GM23338 (cell line): Measurements from ENCODE around the gene SEC16B. TPM values are rescaled to one million over a fixed set of nuclear protein-coding genes. Genes with fewer than 3 reads are reported as not detected.
A peak's percentile ranks its signal among the peaks of the same experiment; 100 is the strongest.

Experiments used
- ATAC-seq: fragments of 200-7000 bp; cut with Tn5 transposase; 3 replicates; pipeline ENCODE4 v1.9.1; 2020
- DNase-seq: peaks from one replicate; pipeline ENCODE4 v3.0.0-alpha.2; 2015; ENCODE audit warnings: low spot score
- H2AFZ ChIP-seq: fragments of 200-600 bp; sonication (generic); 2 replicates; pipeline ENCODE4 v1.8.0; 2016; ENCODE audit warnings: antibody characterized with exemption, mild to moderate bottlenecking, moderate library complexity
- H3F3A ChIP-seq: fragments of 200-600 bp; sonication (generic); replicated peaks from 2 replicates; pipeline ENCODE4 v1.8.0; 2017; ENCODE audit warnings: antibody characterized with exemption, mixed run types, low read depth
- H3K27ac ChIP-seq: fragments of 200-600 bp; sonication (generic); 2 replicates; pipeline ENCODE4 v1.6.1; 2016; ENCODE audit warnings: low read depth
- H3K27me3 ChIP-seq: fragments of 200-600 bp; sonication (generic); 2 replicates; pipeline ENCODE4 v1.8.0; 2016; ENCODE audit warnings: mild to moderate bottlenecking, mixed run types, moderate library complexity; ENCODE audit not compliant: insufficient read depth
- H3K36me3 ChIP-seq: fragments of 200-600 bp; sonication (generic); 2 replicates; pipeline ENCODE4 v1.8.0; 2016; ENCODE audit warnings: mild to moderate bottlenecking; ENCODE audit not compliant: insufficient read depth
- H3K4me1 ChIP-seq: fragments of 200-600 bp; sonication (generic); 2 replicates; pipeline ENCODE4 v1.8.0; 2016; ENCODE audit warnings: mild to moderate bottlenecking, moderate library complexity; ENCODE audit not compliant: insufficient read depth
- H3K4me2 ChIP-seq: fragments of 200-600 bp; sonication (generic); 2 replicates; pipeline ENCODE4 v1.7.1; 2017; ENCODE audit warnings: mixed run types
- H3K4me3 ChIP-seq: fragments of 200-600 bp; sonication (generic); 2 replicates; pipeline ENCODE4 v1.6.1; 2016; ENCODE audit warnings: mixed run types
- H3K79me2 ChIP-seq: fragments of 200-600 bp; sonication (generic); replicated peaks from 2 replicates; pipeline ENCODE4 v1.8.0; 2017; ENCODE audit warnings: mild to moderate bottlenecking; ENCODE audit not compliant: insufficient read depth
- H3K9me2 ChIP-seq: fragments of 200-600 bp; sonication (generic); 2 replicates; pipeline ENCODE4 v1.8.0; 2017; ENCODE audit not compliant: insufficient read depth
- H4K20me1 ChIP-seq: fragments of 200-600 bp; sonication (generic); replicated peaks from 2 replicates; pipeline ENCODE4 v1.8.0; 2017; ENCODE audit warnings: mild to moderate bottlenecking; ENCODE audit not compliant: insufficient read depth
- H3K27ac Mint-ChIP-seq: 2 replicates; pipeline ENCODE4 v1.8.0; 2020; ENCODE audit warnings: inconsistent platforms, mild to moderate bottlenecking, moderate library complexity, mixed read lengths
- H3K27me3 Mint-ChIP-seq: 3 replicates; pipeline ENCODE4 v1.8.0; 2022; ENCODE audit warnings: low read depth, mild to moderate bottlenecking, moderate library complexity, mixed read lengths, inconsistent platforms; ENCODE audit not compliant: insufficient read depth, poor library complexity
- H3K36me3 Mint-ChIP-seq: 3 replicates; pipeline ENCODE4 v1.8.0; 2021; ENCODE audit warnings: low read depth, mild to moderate bottlenecking, inconsistent platforms, moderate library complexity, mixed read lengths
- H3K4me1 Mint-ChIP-seq: 3 replicates; pipeline ENCODE4 v1.8.0; 2020; ENCODE audit warnings: mild to moderate bottlenecking, inconsistent platforms, mixed read lengths
- H3K4me3 Mint-ChIP-seq: 3 replicates; pipeline ENCODE4 v1.8.0; 2021; ENCODE audit warnings: moderate library complexity, mild to moderate bottlenecking, inconsistent platforms, mixed read lengths
- H3K9me3 Mint-ChIP-seq: 3 replicates; pipeline ENCODE4 v1.8.0; 2020; ENCODE audit warnings: moderate library complexity, mild to moderate bottlenecking, inconsistent platforms, mixed read lengths
- CREB1 ChIP-seq: fragments of 250-450 bp; sonication (Bioruptor Pico); IDR thresholded peaks from 2 replicates; pipeline ENCODE4 v1.5.0; 2020; ENCODE audit warnings: low read depth, mild to moderate bottlenecking, moderate library complexity
- EZH2 ChIP-seq: fragments of 200-600 bp; sonication (generic); IDR thresholded peaks from one replicate; pipeline ENCODE4 v1.8.0; 2017; ENCODE audit warnings: antibody characterized with exemption, mild to moderate bottlenecking, low read depth; ENCODE audit not compliant: unreplicated experiment
- EZH2phosphoT487 ChIP-seq: fragments of 200-600 bp; sonication (generic); IDR thresholded peaks from one replicate; pipeline ENCODE4 v1.8.1; 2018; ENCODE audit warnings: antibody characterized with exemption; ENCODE audit not compliant: unreplicated experiment
- POLR2AphosphoS5 ChIP-seq: IDR thresholded peaks from 2 replicates; pipeline ENCODE4 v1.6.1; 2016; ENCODE audit warnings: antibody characterized with exemption, low read depth
- ZNF114 ChIP-seq: fragments of 250-450 bp; sonication (Bioruptor Pico); IDR thresholded peaks from 2 replicates; pipeline ENCODE4 v1.5.0; 2020; ENCODE audit warnings: mild to moderate bottlenecking, moderate library complexity
- polyA plus RNA-seq: library from polyadenylated mRNA; unstranded; fragments of >200 nt; fragmentation: Nextera tagmentation; extraction: Ambion mirVana; gene quantifications from 2 replicates; pipeline ENCODE4 v1.2.1, GENCODE V29; 2016
- total RNA-seq: library from RNA; depleted of rRNA; stranded (reverse); fragments of >200 nt; shearing (Covaris generic); gene quantifications from 2 replicates; pipeline ENCODE4 v1.2.3, GENCODE V29; 2014
- TF ChIP-seq, protein P1 (sequence below), 2 experiments: fragments of 200-600 bp in 1 of 2; sonication (generic) in 1 of 2; conservative IDR thresholded peaks; 2 replicates each; pipeline versions ENCODE4 v1.5.1 to v1.6.1; 2016 to 2017; ENCODE audit warnings: antibody characterized with exemption in 2 of 2, low read depth in 2 of 2, mild to moderate bottlenecking in 2 of 2, moderate library complexity in 1 of 2
- TF ChIP-seq, protein P2 (sequence below): IDR thresholded peaks from 2 replicates; pipeline ENCODE4 v1.6.1; 2016; ENCODE audit warnings: antibody characterized with exemption

The SEC16B gene
- total and polyA plus RNA-seq, 2 experiments from 2014 or later = 0.29 to 1.2 TPM

DNA sequence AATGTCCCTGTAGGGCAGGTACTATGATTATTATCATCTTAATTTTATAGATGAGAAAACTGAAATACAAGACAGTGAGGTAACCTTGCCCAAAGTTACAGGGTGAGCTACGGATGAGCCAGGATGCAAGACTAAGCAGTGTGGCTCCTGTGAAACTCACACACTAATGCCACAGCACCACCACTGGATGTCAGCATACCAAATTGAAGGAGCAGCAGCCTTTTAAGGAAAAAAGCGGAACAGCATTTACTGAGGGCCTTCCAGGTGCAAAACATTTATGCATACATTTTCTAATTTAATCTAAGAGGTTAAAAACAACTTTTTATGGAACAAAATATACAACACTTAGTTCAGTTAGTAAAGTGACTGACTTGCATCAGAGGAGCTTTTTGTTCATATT is 41.7 kb downstream of the SEC16B start:
- DNase-seq (peak; percentile 72), ATAC-seq (peak; percentile 92)
- Histone ChIP-seq H3F3A (no peaks in the 10 kb centered on the region), H4K20me1 (no peaks in the 10 kb centered on the region), H3K79me2 (no peaks in the 10 kb centered on the region), H2AFZ (no peak overlapping the region), H3K4me2 (no peak overlapping the region), H3K9me2 (0 out of 2 replicates have a peak, but pooled peaks cover 6% of the 10 kb centered on the region), H3K27me3 (no peaks in the 10 kb centered on the region), H3K27ac (no peak overlapping the region), H3K36me3 (no peaks in the 10 kb centered on the region), H3K4me1 (peaks cover 9% of the 10 kb centered on the region), H3K4me3 (no peak overlapping the region)
- Mint-ChIP-seq H3K27me3 (peaks cover 2% of the 10 kb centered on the region), H3K36me3 (no peaks in the 10 kb centered on the region), H3K4me3 (no peak overlapping the region), H3K9me3 (no peaks in the 10 kb centered on the region), H3K4me1 (peaks cover 17% of the 10 kb centered on the region), H3K27ac (no peak overlapping the region)
- TF ChIP-seq, protein P1, sequence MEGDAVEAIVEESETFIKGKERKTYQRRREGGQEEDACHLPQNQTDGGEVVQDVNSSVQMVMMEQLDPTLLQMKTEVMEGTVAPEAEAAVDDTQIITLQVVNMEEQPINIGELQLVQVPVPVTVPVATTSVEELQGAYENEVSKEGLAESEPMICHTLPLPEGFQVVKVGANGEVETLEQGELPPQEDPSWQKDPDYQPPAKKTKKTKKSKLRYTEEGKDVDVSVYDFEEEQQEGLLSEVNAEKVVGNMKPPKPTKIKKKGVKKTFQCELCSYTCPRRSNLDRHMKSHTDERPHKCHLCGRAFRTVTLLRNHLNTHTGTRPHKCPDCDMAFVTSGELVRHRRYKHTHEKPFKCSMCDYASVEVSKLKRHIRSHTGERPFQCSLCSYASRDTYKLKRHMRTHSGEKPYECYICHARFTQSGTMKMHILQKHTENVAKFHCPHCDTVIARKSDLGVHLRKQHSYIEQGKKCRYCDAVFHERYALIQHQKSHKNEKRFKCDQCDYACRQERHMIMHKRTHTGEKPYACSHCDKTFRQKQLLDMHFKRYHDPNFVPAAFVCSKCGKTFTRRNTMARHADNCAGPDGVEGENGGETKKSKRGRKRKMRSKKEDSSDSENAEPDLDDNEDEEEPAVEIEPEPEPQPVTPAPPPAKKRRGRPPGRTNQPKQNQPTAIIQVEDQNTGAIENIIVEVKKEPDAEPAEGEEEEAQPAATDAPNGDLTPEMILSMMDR (conservative IDR thresholded peaks at IDR 0.05; ENCODE audit: low read depth in 2 of 2) = peak; percentile 56 to 80
- no peak for TF ChIP-seq POLR2AphosphoS5

DNA sequence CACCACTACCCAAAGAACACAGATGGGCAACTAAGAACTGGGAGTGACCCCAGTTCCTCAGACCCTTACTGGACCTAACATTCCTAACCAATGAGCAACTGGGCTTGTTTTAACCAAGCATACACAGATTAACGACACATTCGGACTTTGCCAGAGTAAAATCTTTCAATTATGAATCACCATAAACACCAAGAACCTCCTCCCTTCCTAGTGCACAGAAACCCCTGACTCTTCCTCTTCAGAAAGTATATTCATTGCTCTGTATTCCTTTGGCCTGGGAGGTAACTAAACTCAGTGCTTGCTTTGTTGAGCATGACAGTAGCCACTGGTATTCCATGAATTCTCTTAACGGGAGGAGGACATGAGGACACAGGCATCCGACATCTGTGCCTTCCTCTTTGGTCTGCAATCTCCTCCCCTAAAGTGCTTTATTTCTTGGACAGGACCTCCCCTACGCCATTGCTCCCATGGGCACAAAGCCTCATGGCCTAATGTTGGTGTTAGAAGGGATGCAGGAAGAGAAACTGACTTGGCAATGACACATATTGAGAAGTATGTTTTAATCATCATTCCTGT is 42.7 kb downstream of the SEC16B start:
- no peaks in the 10 kb centered on the region for H3K36me3 ChIP-seq
- ATAC-seq (no peak), DNase-seq (no peak)
- H3K27me3 ChIP-seq = no peaks in the 10 kb centered on the region
- Mint-ChIP-seq H3K36me3 (no peaks in the 10 kb centered on the region), H3K27me3 (peaks cover 2% of the 10 kb centered on the region), H3K9me3 (no peaks in the 10 kb centered on the region), H3K4me3 (no peak overlapping the region), H3K4me1 (peaks cover 20% of the 10 kb centered on the region), H3K27ac (no peak overlapping the region)
- no peak overlapping the region for H3K4me3 ChIP-seq
- no peaks in the 10 kb centered on the region for H3K79me2 ChIP-seq
- no peak overlapping the region for H2AFZ ChIP-seq
- 0 out of 2 replicates have a peak, but pooled peaks cover 6% of the 10 kb centered on the region for H3K9me2 ChIP-seq
- no peak overlapping the region for H3K27ac ChIP-seq
- peaks cover 9% of the 10 kb centered on the region for H3K4me1 ChIP-seq
- no peaks in the 10 kb centered on the region for H4K20me1 ChIP-seq
- no peaks in the 10 kb centered on the region for H3F3A ChIP-seq
- TF ChIP-seq EZH2 = no peak
- no peak for TF ChIP-seq POLR2AphosphoS5
- no peak overlapping the region for H3K4me2 ChIP-seq

DNA sequence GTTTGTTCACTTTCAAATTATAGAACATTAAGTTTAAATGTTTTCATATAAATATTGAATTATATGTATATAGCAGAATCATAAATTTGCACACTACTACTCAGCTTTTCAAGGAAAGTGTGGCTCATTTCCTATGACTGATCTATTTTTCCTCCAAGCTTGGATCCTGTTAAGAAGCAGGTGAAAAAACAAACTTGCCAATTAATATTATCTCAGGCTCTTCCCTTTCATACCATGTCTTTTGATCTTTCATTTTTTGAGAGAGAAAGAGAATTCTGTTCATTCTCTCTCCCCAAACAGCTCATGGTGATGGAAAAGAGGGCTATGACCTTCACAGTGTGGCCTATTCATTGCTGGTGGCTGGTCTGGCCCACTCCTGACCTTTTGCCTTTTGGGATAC is 43.7 kb downstream of the SEC16B start:
- Histone ChIP-seq H3K4me2 (no peak overlapping the region), H4K20me1 (no peaks in the 10 kb centered on the region), H3K36me3 (no peaks in the 10 kb centered on the region), H3F3A (no peaks in the 10 kb centered on the region), H3K27me3 (no peaks in the 10 kb centered on the region), H3K27ac (no peak overlapping the region), H3K9me2 (0 out of 2 replicates have a peak, but pooled peaks cover 4% of the 10 kb centered on the region), H3K79me2 (no peaks in the 10 kb centered on the region), H3K4me1 (peaks cover 15% of the 10 kb centered on the region), H3K4me3 (no peak overlapping the region), H2AFZ (no peak overlapping the region)
- Mint-ChIP-seq H3K9me3 (no peaks in the 10 kb centered on the region), H3K36me3 (no peaks in the 10 kb centered on the region), H3K4me1 (peaks cover 28% of the 10 kb centered on the region), H3K4me3 (no peak overlapping the region), H3K27ac (no peak overlapping the region), H3K27me3 (peaks cover 2% of the 10 kb centered on the region)
- ATAC-seq = no peak
- TF ChIP-seq POLR2AphosphoS5 = no peak
- TF ChIP-seq, protein P1 (conservative IDR thresholded peaks at IDR 0.05; ENCODE audit: low read depth in 2 of 2) = no peak
- TF ChIP-seq ZNF114 (CRISPR knock-in tag) = no peak
- no peak for TF ChIP-seq EZH2phosphoT487
- TF ChIP-seq, protein P2, sequence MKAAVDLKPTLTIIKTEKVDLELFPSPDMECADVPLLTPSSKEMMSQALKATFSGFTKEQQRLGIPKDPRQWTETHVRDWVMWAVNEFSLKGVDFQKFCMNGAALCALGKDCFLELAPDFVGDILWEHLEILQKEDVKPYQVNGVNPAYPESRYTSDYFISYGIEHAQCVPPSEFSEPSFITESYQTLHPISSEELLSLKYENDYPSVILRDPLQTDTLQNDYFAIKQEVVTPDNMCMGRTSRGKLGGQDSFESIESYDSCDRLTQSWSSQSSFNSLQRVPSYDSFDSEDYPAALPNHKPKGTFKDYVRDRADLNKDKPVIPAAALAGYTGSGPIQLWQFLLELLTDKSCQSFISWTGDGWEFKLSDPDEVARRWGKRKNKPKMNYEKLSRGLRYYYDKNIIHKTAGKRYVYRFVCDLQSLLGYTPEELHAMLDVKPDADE = no peak
- no peak for TF ChIP-seq CREB1 (CRISPR knock-in tag)
- TF ChIP-seq EZH2 = no peak
- DNase-seq = no peak
